NT2/D1 (cell line): ENCODE measurements around the gene LRFN2.

Source experiments
- SUZ12 ChIP-seq: IDR thresholded peaks from 2 replicates; pipeline ENCODE4 v1.6.1; 2011; ENCODE audit not compliant: insufficient read length, insufficient read depth; ENCODE audit errors: extremely low read depth
- YY1 ChIP-seq: IDR thresholded peaks from 2 replicates; pipeline ENCODE4 v1.6.1; 2011; ENCODE audit not compliant: insufficient read length, insufficient read depth
- ZNF274 ChIP-seq: IDR thresholded peaks from 2 replicates; pipeline ENCODE4 v1.6.1; 2011; ENCODE audit warnings: mild to moderate bottlenecking, low read depth, low read length

DNA sequence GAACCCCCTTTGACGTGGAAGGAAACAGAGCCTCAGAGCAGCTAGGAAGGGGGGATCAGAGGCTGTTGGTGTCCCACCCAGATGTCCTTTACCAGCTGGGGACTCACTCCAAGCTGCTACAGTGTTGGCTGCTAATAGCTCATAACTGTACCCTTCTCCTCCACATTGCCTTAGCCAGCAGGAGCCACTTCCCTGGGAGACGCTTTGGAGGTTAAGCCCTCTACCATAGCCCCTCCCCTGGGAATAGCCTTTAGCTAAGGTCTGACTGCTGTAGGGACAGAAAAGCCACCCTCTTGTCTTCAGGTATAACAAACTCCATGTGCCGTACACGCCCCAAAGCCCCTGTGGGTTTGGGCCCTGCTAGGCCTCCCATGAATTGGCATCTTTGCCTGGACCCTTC lies 238.6 kb downstream of the LRFN2 start:
- TF ChIP-seq SUZ12 = no peak
- no peak for TF ChIP-seq ZNF274
- no peak for TF ChIP-seq YY1
